Naive B cell (primary cell): ENCODE results near the gene SLC34A2. TPM values are rescaled to one million over a fixed set of nuclear protein-coding genes. Genes with fewer than 3 reads are reported as not detected.

Experiments used
- ATAC-seq, 2 donors: fragments of 150-1000 bp; cut with Tn5 transposase; 2 replicates each; pipeline ENCODE4 v1.10.0; 2021; ENCODE audit warnings: low read depth in 2 of 2, mild to moderate bottlenecking in 2 of 2, moderate library complexity in 2 of 2
- DNase-seq: peaks from one replicate; pipeline ENCODE4 v3.0.0; 2022
- H3K27ac Mint-ChIP-seq, 6 donors: one replicate each; pipeline ENCODE4 v1.8.0; 2020 to 2022; ENCODE audit warnings: mild to moderate bottlenecking in 6 of 6, mixed read lengths in 6 of 6, moderate library complexity in 5 of 6, inconsistent platforms in 2 of 6
- H3K27me3 Mint-ChIP-seq, 3 donors: one replicate each; pipeline ENCODE4 v1.8.0; 2021 to 2022; ENCODE audit warnings: mixed read lengths in 3 of 3, mild to moderate bottlenecking in 1 of 3
- H3K36me3 Mint-ChIP-seq, 2 donors: one replicate each; pipeline ENCODE4 v1.8.0; 2020 to 2022; ENCODE audit warnings: mixed read lengths in 2 of 2, inconsistent platforms in 1 of 2, mild to moderate bottlenecking in 1 of 2
- H3K4me1 Mint-ChIP-seq, 3 donors: one replicate each; pipeline ENCODE4 v1.8.0; 2020 to 2022; ENCODE audit warnings: mixed read lengths in 3 of 3, inconsistent platforms in 1 of 3, mild to moderate bottlenecking in 1 of 3, moderate library complexity in 1 of 3
- H3K4me3 Mint-ChIP-seq, 8 donors: one replicate each; pipeline ENCODE4 v1.8.0; 2020 to 2022; ENCODE audit warnings: mild to moderate bottlenecking in 8 of 8, mixed read lengths in 8 of 8, moderate library complexity in 8 of 8, inconsistent platforms in 2 of 8
- H3K9me3 Mint-ChIP-seq, 7 donors: one replicate each; pipeline ENCODE4 v1.8.0; 2020 to 2022; ENCODE audit warnings: mixed read lengths in 7 of 7, mild to moderate bottlenecking in 5 of 7, inconsistent platforms in 2 of 7, moderate library complexity in 1 of 7
- polyA plus RNA-seq, 6 donors: library from polyadenylated mRNA; unstranded; fragments of 300-500 nt; fragmentation: Illumina TruSeq; gene quantifications; one replicate each; pipeline ENCODE4 v1.2.3, GENCODE V29; 2021; ENCODE audit warnings: low read depth in 6 of 6

SLC34A2 gene
- polyA plus RNA-seq, 6 donors from 2014 or later, result not detected

DNA sequence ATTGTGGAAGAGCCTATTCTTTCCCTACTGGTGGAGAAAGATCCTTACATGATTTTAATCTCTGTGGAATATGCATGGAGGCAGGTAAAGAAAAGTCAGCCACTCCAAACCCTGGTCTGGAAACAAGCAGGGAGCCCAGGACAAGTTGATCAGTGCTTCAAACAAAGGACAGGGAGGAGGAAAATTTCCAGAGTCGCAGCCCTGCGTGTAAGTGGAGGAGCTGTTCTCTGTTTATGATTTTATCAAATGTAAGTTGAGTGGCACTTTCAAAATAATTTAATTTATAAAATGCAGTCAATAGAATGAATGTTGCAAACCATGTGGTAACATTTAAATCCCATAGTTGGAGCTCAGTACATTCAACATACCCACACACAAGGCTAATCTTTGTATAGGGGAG is 57.0 kb downstream of the SLC34A2 start:
- DNase-seq (no peak), ATAC-seq (no peak)
- Mint-ChIP-seq H3K4me3 (no peak overlapping the region), H3K36me3 (peaks cover 3 to 8% of the 10 kb centered on the region in 2 donors), H3K4me1 (no peaks in the 10 kb centered on the region), H3K27me3 (no peaks in the 10 kb centered on the region), H3K9me3 (peaks cover 2 to 8% (median 4%) of the 10 kb centered on the region in 7 donors), H3K27ac (no peak overlapping the region)

- peaks cover 2 to 6% (median 4%) of the 10 kb centered on the region in 7 donors for H3K9me3 Mint-ChIP-seq
- H3K27me3 Mint-ChIP-seq, result no peaks in the 10 kb centered on the region
- H3K27ac Mint-ChIP-seq, result peak overlapping the region in 1 of 6 donors; percentile 77
- DNase-seq (no peak), ATAC-seq (no peak)
- no peak overlapping the region for H3K4me3 Mint-ChIP-seq
- H3K36me3 Mint-ChIP-seq, result peaks cover 3 to 8% of the 10 kb centered on the region in 2 donors
- H3K4me1 Mint-ChIP-seq, result no peaks in the 10 kb centered on the region
Measured at GRCh38 chr4:25713812-25714211, 58.2 kb downstream of the SLC34A2 start.

DNA sequence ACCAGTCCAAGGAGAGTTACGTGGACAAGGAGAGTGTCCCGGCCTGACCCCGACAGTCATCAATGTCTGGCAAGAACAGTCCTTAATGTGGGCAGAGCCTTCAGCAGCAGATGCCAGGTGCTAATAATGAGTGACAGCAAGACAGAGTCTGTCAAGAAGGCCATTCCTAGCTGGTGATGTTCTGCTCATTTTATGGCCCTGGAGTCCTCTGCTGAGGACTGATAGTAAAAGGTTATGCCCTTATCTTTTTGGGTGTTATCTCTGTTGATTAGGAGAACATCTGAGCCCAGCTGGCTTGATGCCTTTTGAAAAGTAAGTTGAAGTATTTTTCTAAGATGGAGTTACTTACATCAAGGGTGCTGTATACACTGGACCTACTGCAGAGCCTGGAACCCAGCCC is 67.3 kb downstream of the SLC34A2 start:
- no peak overlapping the region for H3K4me3 Mint-ChIP-seq
- H3K4me1 Mint-ChIP-seq, result peaks cover 0 to 8% (median 6%) of the 10 kb centered on the region in 3 donors

GRCh38 chr4:25723409-25723808 is 67.8 kb downstream of the SLC34A2 start:
- DNase-seq (no peak), ATAC-seq (no peak)

More for the DNA sequence above, 67.3 kb downstream of the SLC34A2 start:
- ATAC-seq (no peak), DNase-seq (no peak)
- Mint-ChIP-seq H3K27me3 (no peaks in the 10 kb centered on the region), H3K36me3 (peaks cover 0 to 6% of the 10 kb centered on the region in 2 donors), H3K27ac (no peak overlapping the region), H3K9me3 (no peaks in the 10 kb centered on the region)

GRCh38 chr4:25725870-25726269 is 70.2 kb downstream of the SLC34A2 start:
- peaks cover 5 to 18% (median 12%) of the 10 kb centered on the region in 3 donors for H3K4me1 Mint-ChIP-seq
- H3K36me3 Mint-ChIP-seq, result peaks cover 0 to 6% of the 10 kb centered on the region in 2 donors
- DNase-seq (no peak), ATAC-seq (no peak)
- no peak overlapping the region for H3K4me3 Mint-ChIP-seq
- H3K27me3 Mint-ChIP-seq, result no peaks in the 10 kb centered on the region
- H3K27ac Mint-ChIP-seq, result no peak overlapping the region
- H3K9me3 Mint-ChIP-seq, result no peaks in the 10 kb centered on the region

More at GRCh38 chr4:25723409-25723808, 67.8 kb downstream of the SLC34A2 start:
- H3K9me3 Mint-ChIP-seq, result no peaks in the 10 kb centered on the region
- H3K27ac Mint-ChIP-seq, result no peak overlapping the region
- no peak overlapping the region for H3K4me3 Mint-ChIP-seq
- peaks cover 0 to 6% of the 10 kb centered on the region in 2 donors for H3K36me3 Mint-ChIP-seq
- H3K4me1 Mint-ChIP-seq, result peaks cover 0 to 11% (median 11%) of the 10 kb centered on the region in 3 donors
- H3K27me3 Mint-ChIP-seq, result no peaks in the 10 kb centered on the region

DNA sequence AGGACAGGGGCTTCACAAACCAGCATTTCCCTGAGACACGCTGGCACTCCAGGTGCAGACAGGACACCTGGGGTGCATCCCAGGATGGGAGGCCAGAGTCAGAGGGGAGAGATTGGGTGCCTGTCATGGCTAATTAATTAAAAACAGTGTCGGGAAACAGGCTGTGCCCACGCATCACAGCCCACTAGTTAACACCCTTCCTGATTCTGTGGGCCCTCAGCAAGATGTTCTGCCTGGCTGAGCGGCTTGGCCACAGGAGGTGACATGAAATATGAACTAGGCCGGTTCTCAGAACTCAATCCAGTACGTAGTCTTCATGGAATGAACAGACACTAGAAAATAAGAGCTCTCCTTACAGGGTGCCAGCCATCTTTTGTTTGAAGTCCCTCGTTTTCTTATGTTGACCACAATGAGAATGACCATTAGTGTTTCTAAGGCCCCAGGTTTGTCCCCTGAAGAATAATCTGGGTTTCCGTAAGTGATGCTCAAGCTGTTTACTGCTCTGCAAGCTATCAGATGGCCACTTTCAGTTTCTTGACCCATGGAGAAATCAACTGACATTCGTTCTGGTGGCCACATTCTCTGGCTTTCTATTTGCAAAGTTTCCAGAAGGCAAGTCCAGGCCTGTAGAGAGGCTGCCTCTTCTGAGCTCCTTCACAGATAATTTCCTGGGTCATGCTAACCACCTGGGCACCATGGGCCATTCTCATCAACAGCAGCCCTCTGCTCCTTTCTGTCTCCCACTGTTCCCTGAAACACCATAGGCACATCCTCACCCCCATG is 72.3 kb downstream of the SLC34A2 start:
- H3K27me3 Mint-ChIP-seq, result no peaks in the 10 kb centered on the region
- H3K9me3 Mint-ChIP-seq, result no peaks in the 10 kb centered on the region
- peaks cover 0 to 12% of the 10 kb centered on the region in 2 donors for H3K36me3 Mint-ChIP-seq
- H3K4me1 Mint-ChIP-seq, result peaks cover 5 to 18% (median 12%) of the 10 kb centered on the region in 3 donors
- ATAC-seq, result peak; percentile 25 to 58
- peak overlapping the region in 2 of 8 donors; percentile 9 to 56 for H3K4me3 Mint-ChIP-seq
- peak overlapping the region in 2 of 6 donors; percentile 5 to 26 for H3K27ac Mint-ChIP-seq
- DNase-seq, result no peak

Other genes with a start within 250 kb of the SLC34A2 start
- gene SEL1L3, start 207.1 kb downstream of the SLC34A2 start, polyA plus RNA-seq, result 100 to 1,000 TPM; 129 to 288 (median 195) TPM